Psoas muscle (tissue), 8 donors: ENCODE data around the gene CGB3. TPM values are rescaled to one million over a fixed set of nuclear protein-coding genes. Genes with fewer than 3 reads are reported as not detected.
"Not testable (repeated sequence)": the region's sequence is repeated elsewhere in the genome, so short reads cannot be mapped to it uniquely, and the experiment has no call there.

Source experiments
- ATAC-seq, 4 donors: fragments of 200-7000 bp; cut with Tn5 transposase; one replicate each; pipeline ENCODE4 v1.9.1; 2020; ENCODE audit warnings: moderate library complexity in 3 of 4, mild to moderate bottlenecking in 2 of 4
- DNase-seq, 2 donors: peaks; one replicate each; pipeline ENCODE4 v3.0.0-alpha.2; 2020
- H3K27ac ChIP-seq: fragments of 200-600 bp; one replicate; pipeline ENCODE4 v1.8.0; 2022
- H3K27me3 ChIP-seq, 3 donors: fragments of 200-600 bp in 1 of 3; one replicate each; pipeline versions ENCODE4 v1.6.1 to v1.8.0; 2013 to 2022; ENCODE audit warnings: low read length in 2 of 3, mild to moderate bottlenecking in 2 of 3, moderate library complexity in 1 of 3; ENCODE audit not compliant: insufficient read depth in 3 of 3
- H3K36me3 ChIP-seq, 2 donors: fragments of 200-600 bp in 1 of 2; one replicate each; pipeline versions ENCODE4 v1.6.1 to v1.8.0; 2013 to 2022; ENCODE audit warnings: low read depth in 1 of 2, mild to moderate bottlenecking in 1 of 2, moderate library complexity in 1 of 2; ENCODE audit not compliant: insufficient read depth in 1 of 2
- H3K4me1 ChIP-seq: fragments of 200-600 bp; one replicate; pipeline ENCODE4 v1.8.0; 2022
- H3K4me3 ChIP-seq: fragments of 200-600 bp; one replicate; pipeline ENCODE4 v1.8.0; 2022; ENCODE audit warnings: mild to moderate bottlenecking
- H3K9me3 ChIP-seq: fragments of 200-600 bp; one replicate; pipeline ENCODE4 v1.8.0; 2022
- WGBS, 3 donors: extraction: QIAGEN DNeasy Blood & Tissue Kit; methylation state at CpG; one replicate each; pipeline versions ENCODE4 v1.1.6 to v1.1.7; 2013; 5-methylcytosine and 5-hydroxymethylcytosine counted together
- intact Hi-C, 2 donors: fragments of 100-400 bp; cut with DNase I; formaldehyde crosslinking; loops; one replicate each; pipeline versions ENCODE4 v1.11.0 to v1.14.2; 2022
- polyA plus RNA-seq, 3 donors: library from polyadenylated mRNA; stranded (reverse); fragments of 200-250 nt; gene quantifications; one replicate each; pipeline ENCODE4 v1.2.3, GENCODE V29; 2013
- total RNA-seq, 4 donors: library from RNA; stranded (reverse); fragmentation: NEBNext Ultra II Directional in 2 of 4; extraction: Animal tissue kit (Norgen Biotek cat#: 25700) in 2 of 4; gene quantifications; one replicate each; pipeline versions ENCODE4 v1.2.1 to v1.2.4, GENCODE V29; 2021 to 2023
- TF ChIP-seq, protein P1 (sequence below): fragments of 200-600 bp; IDR thresholded peaks from one replicate; pipeline ENCODE4 v1.8.0; 2022; ENCODE audit warnings: antibody characterized with exemption
- donor health status: healthy with polysubstance abuse.
- donor health status: DM: no; HTN: no; CAD: no; lungs with moderate emphysema.
- donor health status: Bipolar disorder and iron deficiency.
- donor health status: healthy.
- donor health status: DM: yes; HTN: yes; CAD: no.
- donor health status: DM: no; HTN: no; CAD: no.
- donor health status: DM: no; HTN: no; CAD: no.
- donor health status: DM: yes; HTN: yes; CAD: no.

CGB3 gene
- total and polyA plus RNA-seq, 7 donors: not detected

- ATAC-seq (no peak), DNase-seq (no peak)
- TF ChIP-seq, protein P1, sequence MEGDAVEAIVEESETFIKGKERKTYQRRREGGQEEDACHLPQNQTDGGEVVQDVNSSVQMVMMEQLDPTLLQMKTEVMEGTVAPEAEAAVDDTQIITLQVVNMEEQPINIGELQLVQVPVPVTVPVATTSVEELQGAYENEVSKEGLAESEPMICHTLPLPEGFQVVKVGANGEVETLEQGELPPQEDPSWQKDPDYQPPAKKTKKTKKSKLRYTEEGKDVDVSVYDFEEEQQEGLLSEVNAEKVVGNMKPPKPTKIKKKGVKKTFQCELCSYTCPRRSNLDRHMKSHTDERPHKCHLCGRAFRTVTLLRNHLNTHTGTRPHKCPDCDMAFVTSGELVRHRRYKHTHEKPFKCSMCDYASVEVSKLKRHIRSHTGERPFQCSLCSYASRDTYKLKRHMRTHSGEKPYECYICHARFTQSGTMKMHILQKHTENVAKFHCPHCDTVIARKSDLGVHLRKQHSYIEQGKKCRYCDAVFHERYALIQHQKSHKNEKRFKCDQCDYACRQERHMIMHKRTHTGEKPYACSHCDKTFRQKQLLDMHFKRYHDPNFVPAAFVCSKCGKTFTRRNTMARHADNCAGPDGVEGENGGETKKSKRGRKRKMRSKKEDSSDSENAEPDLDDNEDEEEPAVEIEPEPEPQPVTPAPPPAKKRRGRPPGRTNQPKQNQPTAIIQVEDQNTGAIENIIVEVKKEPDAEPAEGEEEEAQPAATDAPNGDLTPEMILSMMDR: no peak
- H3K4me1 ChIP-seq: peaks cover 7% of the 10 kb centered on the region
- 89 to 91% (median 89%) methylated on average over 9 of the region's 9 CpGs for WGBS, 3 donors
- intact Hi-C loops: no loop called here
- no peak overlapping the region for H3K27ac ChIP-seq
- no peaks in the 10 kb centered on the region for H3K9me3 ChIP-seq
- no peaks in the 10 kb centered on the region for H3K27me3 ChIP-seq
- no peaks in the 10 kb centered on the region for H3K36me3 ChIP-seq
- H3K4me3 ChIP-seq: no peak overlapping the region
Measured at GRCh38 chr19:49022116-49022515, 2.0 kb downstream of the CGB3 start.

DNA sequence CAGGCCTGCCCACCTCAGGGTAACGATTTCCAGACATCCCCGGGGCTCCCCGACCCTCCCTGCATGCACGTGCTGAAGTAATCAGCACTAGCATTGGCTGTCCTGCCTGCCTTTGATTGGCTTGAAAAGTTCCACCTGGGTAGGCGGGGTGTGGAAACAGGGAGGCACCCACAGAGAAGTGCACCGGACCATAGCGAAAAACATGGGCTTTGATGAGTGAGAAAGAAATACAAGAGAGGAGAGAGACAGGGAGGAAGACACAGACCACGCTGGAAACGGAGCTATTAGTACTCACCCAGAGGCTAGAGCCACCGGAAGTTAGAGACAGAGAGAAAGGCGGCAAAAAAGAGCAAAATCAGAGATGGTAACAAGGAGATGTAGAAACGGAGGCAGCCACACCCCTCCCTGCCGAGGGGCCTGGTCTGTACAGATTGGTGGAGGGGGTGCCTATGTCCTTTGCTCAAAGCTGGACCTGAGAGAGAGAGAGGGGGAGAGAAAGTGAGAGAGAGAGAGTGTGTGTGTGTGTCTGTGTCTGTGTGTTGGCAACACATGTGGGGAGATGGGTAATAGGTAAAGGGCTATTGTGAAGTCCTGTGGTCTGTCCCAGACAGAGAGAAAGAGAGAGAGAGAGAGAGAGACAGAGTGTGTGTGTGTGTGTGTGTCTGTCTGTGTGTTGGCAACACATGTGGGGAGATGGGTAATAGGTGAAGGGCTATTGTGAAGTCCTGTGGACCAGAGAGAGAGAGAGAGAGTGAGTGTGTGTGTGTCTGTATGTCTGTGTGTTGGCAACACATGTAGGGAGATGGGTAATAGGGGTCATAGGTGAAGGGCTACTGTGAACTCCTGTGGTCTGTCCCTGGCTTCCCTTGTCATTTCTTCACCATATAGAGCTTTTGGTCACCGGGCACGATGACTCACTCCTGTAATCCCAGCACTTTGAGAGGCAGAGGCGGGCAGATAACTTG lies 2.9 kb downstream of the CGB3 start:
- H3K27ac ChIP-seq: no peak overlapping the region
- H3K36me3 ChIP-seq: peaks cover 0 to 1% of the 10 kb centered on the region in 2 donors
- ATAC-seq (no peak), DNase-seq (no peak)
- no peaks in the 10 kb centered on the region for H3K9me3 ChIP-seq
- no peaks in the 10 kb centered on the region for H3K27me3 ChIP-seq
- H3K4me1 ChIP-seq: peaks cover 7% of the 10 kb centered on the region
- 45 to 54% (median 50%) methylated on average over 16 of the region's 16 CpGs for WGBS, 3 donors
- TF ChIP-seq, protein P1: no peak
- intact Hi-C loops: no loop called here
- H3K4me3 ChIP-seq: no peak overlapping the region

DNA sequence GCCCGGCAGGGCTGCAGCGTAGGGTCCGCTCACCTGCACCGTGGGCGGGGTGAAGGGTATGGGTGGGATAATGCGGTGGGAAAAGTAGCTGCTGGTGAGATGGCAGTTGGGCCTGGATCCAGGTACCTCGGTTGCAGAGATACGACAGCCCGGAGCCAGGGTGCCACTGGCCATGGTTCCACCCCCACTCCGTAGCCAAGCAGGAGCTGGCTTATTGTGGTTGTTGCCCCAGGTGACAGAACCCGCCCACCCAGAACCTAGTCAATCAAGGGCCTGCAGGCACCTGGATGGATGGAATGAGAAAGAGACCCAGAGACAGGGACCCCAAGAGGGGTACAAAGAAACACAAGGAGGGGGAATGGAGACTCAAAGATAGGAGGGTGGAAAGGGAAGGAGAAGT lies 3.8 kb downstream of the CGB3 start:
- WGBS, 3 donors: 76 to 79% (median 78%) methylated on average over 11 of the region's 11 CpGs
- H3K4me1 ChIP-seq: peaks cover 7% of the 10 kb centered on the region
- DNase-seq: no peak
- H3K36me3 ChIP-seq: peaks cover 2 to 10% of the 10 kb centered on the region in 2 donors
- H3K27ac ChIP-seq: no peak overlapping the region
- H3K9me3 ChIP-seq: no peaks in the 10 kb centered on the region
- ATAC-seq: no peak
- no peaks in the 10 kb centered on the region for H3K27me3 ChIP-seq
- intact Hi-C loops: no loop called here
- TF ChIP-seq, protein P1: no peak
- H3K4me3 ChIP-seq: no peak overlapping the region

- TF ChIP-seq, protein P1: no peak
- 13 to 20% (median 14%) methylated on average over 38 to 41 of the region's 41 CpGs for WGBS, 3 donors
- Histone ChIP-seq H3K4me3 (peak overlapping the region; percentile 66), H3K4me1 (peaks cover 7% of the 10 kb centered on the region), H3K9me3 (no peaks in the 10 kb centered on the region), H3K36me3 (peaks cover 10 to 19% of the 10 kb centered on the region in 2 donors), H3K27me3 (no peaks in the 10 kb centered on the region), H3K27ac (no peak overlapping the region)
- intact Hi-C loops: no loop called here
- peak; percentile 68 to 90 for DNase-seq
- peak; percentile 74 to 89 (median 78) for ATAC-seq
Measured at GRCh38 chr19:49019242-49019932, 4.7 kb downstream of the CGB3 start.

DNA sequence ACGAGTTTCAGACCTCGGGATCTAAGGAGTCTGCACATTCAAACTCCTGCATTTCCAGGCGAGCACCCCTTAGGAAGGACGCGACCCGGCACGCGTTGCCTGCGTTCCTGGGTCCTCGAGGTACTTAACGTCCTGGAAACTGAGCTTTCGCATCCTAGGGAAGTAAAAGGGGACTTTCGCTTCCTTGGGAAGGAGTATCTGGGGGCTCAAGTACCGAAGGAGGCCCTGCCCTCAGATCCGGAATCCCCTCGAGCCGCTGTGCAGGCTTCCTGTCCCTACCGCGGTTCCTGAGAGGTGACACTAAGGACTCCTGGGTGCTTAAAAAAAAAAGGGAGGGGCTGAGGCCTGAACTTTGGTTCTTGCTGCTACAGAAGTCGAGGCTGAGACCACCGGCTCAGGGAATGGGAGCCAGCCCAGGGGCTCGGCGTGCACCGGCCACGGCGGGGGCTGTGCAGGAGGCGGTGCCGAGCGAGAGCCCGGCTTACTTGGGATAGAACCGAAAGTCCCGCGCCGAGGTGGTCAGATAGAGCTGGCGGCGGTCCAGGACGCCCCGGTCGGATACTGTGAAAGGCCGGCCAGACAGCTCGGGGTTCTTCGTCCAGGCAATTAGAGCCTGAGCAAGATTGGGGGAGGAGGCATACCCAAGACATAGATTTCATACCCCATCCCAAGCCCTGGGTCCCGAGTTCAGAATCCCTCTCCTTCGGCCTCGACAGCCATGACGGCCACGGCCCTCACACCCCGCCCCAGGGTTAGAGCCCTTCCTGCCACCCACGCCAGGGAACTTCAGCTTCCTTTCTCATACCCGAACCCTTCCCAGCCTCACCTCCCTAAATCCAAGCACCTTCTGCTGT lies 5.5 kb downstream of the CGB3 start:
- H3K36me3 ChIP-seq: peaks cover 12 to 26% of the 10 kb centered on the region in 2 donors
- H3K9me3 ChIP-seq, H3K27ac ChIP-seq, DNase-seq, H3K27me3 ChIP-seq, H3K4me1 ChIP-seq, intact Hi-C loops: not testable (repeated sequence)
- 2 to 4% (median 4%) methylated on average over 42 to 50 of the region's 50 CpGs for WGBS, 3 donors
- peak; percentile 5 to 45 (median 18) for ATAC-seq
- peak overlapping the region; percentile 66 for H3K4me3 ChIP-seq
